Loucy (cell line): ENCODE measurements around the gene CACNA2D4.

Experiments
- H2AFZ ChIP-seq: fragments of 200-600 bp; sonication (generic); 2 replicates; pipeline ENCODE4 v1.6.0; 2016; ENCODE audit warnings: antibody characterized with exemption, mild to moderate bottlenecking, low read length, moderate library complexity
- H3F3A ChIP-seq: fragments of 200-600 bp; 2 replicates; pipeline ENCODE4 v1.6.0; 2016; ENCODE audit warnings: antibody characterized with exemption, low read depth, mild to moderate bottlenecking
- H3K27me3 ChIP-seq: fragments of 200-600 bp; sonication (generic); 2 replicates; pipeline ENCODE4 v1.6.1; 2014; ENCODE audit warnings: low read length, mild to moderate bottlenecking; ENCODE audit not compliant: insufficient read depth, poor library complexity, severe bottlenecking
- H3K36me3 ChIP-seq: fragments of 200-600 bp; sonication (generic); 2 replicates; pipeline ENCODE4 v1.6.1; 2016; ENCODE audit warnings: low read length; ENCODE audit not compliant: insufficient read depth
- H3K4me1 ChIP-seq: fragments of 200-600 bp; sonication (generic); 2 replicates; pipeline ENCODE4 v1.5.1; 2014; ENCODE audit warnings: low read length, mild to moderate bottlenecking; ENCODE audit not compliant: insufficient read depth, poor library complexity, severe bottlenecking
- H3K4me2 ChIP-seq: fragments of 200-600 bp; sonication (generic); 2 replicates; pipeline ENCODE4 v1.6.0; 2014; ENCODE audit warnings: antibody characterized with exemption, low read length, low read depth, mild to moderate bottlenecking; ENCODE audit not compliant: poor library complexity, severe bottlenecking
- H3K4me3 ChIP-seq: fragments of 200-600 bp; sonication (generic); 2 replicates; pipeline ENCODE4 v1.5.1; 2014; ENCODE audit warnings: low read length, mild to moderate bottlenecking, mixed read lengths; ENCODE audit not compliant: poor library complexity, severe bottlenecking
- H3K79me2 ChIP-seq: fragments of 200-600 bp; sonication (generic); 2 replicates; pipeline ENCODE4 v1.6.1; 2014; ENCODE audit warnings: low read length; ENCODE audit not compliant: insufficient read depth
- H3K9ac ChIP-seq: fragments of 200-600 bp; sonication (generic); 2 replicates; pipeline ENCODE4 v1.6.0; 2014; ENCODE audit warnings: mild to moderate bottlenecking, low read depth, low read length, moderate library complexity; ENCODE audit not compliant: poor library complexity, severe bottlenecking
- H3K9me2 ChIP-seq: fragments of 200-600 bp; sonication (generic); replicated peaks from 2 replicates; pipeline ENCODE4 v1.6.1; 2016; ENCODE audit warnings: low read depth, low read length, mixed read lengths
- H3K9me3 ChIP-seq: fragments of 200-600 bp; sonication (generic); 2 replicates; pipeline ENCODE4 v1.6.1; 2014; ENCODE audit warnings: mild to moderate bottlenecking, antibody characterized with exemption, low read length, low read depth; ENCODE audit not compliant: insufficient read depth
- H4K20me1 ChIP-seq: fragments of 200-600 bp; sonication (generic); 2 replicates; pipeline ENCODE4 v1.6.0; 2014; ENCODE audit warnings: antibody characterized with exemption, low read length, mild to moderate bottlenecking; ENCODE audit not compliant: insufficient read depth, poor library complexity, severe bottlenecking
- CTCF ChIP-seq: fragments of 200-600 bp; sonication (generic); conservative IDR thresholded peaks from 2 replicates; pipeline ENCODE4 v1.5.1; 2014; ENCODE audit warnings: mild to moderate bottlenecking, antibody characterized with exemption, low read length
- EZH2phosphoT487 ChIP-seq: fragments of 200-600 bp; IDR thresholded peaks from 2 replicates; pipeline ENCODE4 v1.6.1; 2018; ENCODE audit warnings: antibody characterized with exemption, mild to moderate bottlenecking, moderate library complexity, borderline replicate concordance

Gene CACNA2D4

GRCh38 chr12:1934831-1935230 is 16.4 kb upstream of the CACNA2D4 start:
- Histone ChIP-seq H3K4me2 (peak overlapping the region; percentile 20), H3K9me2 (no peaks in the 10 kb centered on the region), H3K9me3 (no peaks in the 10 kb centered on the region), H3K79me2 (no peaks in the 10 kb centered on the region), H3K27me3 (no peaks in the 10 kb centered on the region), H3K9ac (no peak overlapping the region), H3K36me3 (peaks cover 8% of the 10 kb centered on the region; the same call in 1 of the 2 replicates), H3F3A (no peaks in the 10 kb centered on the region), H3K4me1 (peaks cover 56% of the 10 kb centered on the region), H2AFZ (no peak overlapping the region), H3K4me3 (no peak overlapping the region), H4K20me1 (no peaks in the 10 kb centered on the region)
- TF ChIP-seq CTCF: no peak
- TF ChIP-seq EZH2phosphoT487: no peak

- Histone ChIP-seq H3K9me2 (no peaks in the 10 kb centered on the region), H3K4me2 (peak overlapping the region; percentile 20), H3K4me1 (peaks cover 58% of the 10 kb centered on the region), H3K4me3 (no peak overlapping the region), H3K9ac (peak overlapping the region; percentile 35), H3K79me2 (no peaks in the 10 kb centered on the region), H3K36me3 (peaks cover 8% of the 10 kb centered on the region; the same call in 1 of the 2 replicates), H4K20me1 (no peaks in the 10 kb centered on the region), H2AFZ (no peak overlapping the region), H3K27me3 (no peaks in the 10 kb centered on the region), H3K9me3 (no peaks in the 10 kb centered on the region), H3F3A (no peaks in the 10 kb centered on the region)
- TF ChIP-seq CTCF (no peak), EZH2phosphoT487 (no peak)
Measured at GRCh38 chr12:1934068-1934467, 15.6 kb upstream of the CACNA2D4 start.

GRCh38 chr12:1933342-1934051 is 15.0 kb upstream of the CACNA2D4 start:
- no peak overlapping the region for H3K4me2 ChIP-seq
- no peak overlapping the region for H2AFZ ChIP-seq
- no peaks in the 10 kb centered on the region for H4K20me1 ChIP-seq
- H3K4me3 ChIP-seq: no peak overlapping the region
- H3K36me3 ChIP-seq: peaks cover 8% of the 10 kb centered on the region; the same call in 1 of the 2 replicates
- no peaks in the 10 kb centered on the region for H3K79me2 ChIP-seq
- H3K9ac ChIP-seq: peak overlapping the region; percentile 35
- TF ChIP-seq CTCF (peak; percentile 36; the same call in 1 of the 2 replicates), EZH2phosphoT487 (no peak)
- H3F3A ChIP-seq: no peaks in the 10 kb centered on the region
- H3K4me1 ChIP-seq: peaks cover 61% of the 10 kb centered on the region
- H3K27me3 ChIP-seq: no peaks in the 10 kb centered on the region
- no peaks in the 10 kb centered on the region for H3K9me2 ChIP-seq
- H3K9me3 ChIP-seq: no peaks in the 10 kb centered on the region
